A673 (cell line): ENCODE data around the gene DIPK1B.
"Not testable (repeated sequence)": the region's sequence is repeated elsewhere in the genome, so short reads cannot be mapped to it uniquely, and the experiment has no call there.

Experiments used
- CTCF ChIP-seq: fragments of 300-800, 200-600 bp; sonication (generic); conservative IDR thresholded peaks from 2 replicates; pipeline ENCODE4 v1.5.1; 2017; ENCODE audit warnings: low read depth, mild to moderate bottlenecking, antibody characterized with exemption, low read length, moderate library complexity, mixed read lengths
- EZH2 ChIP-seq: fragments of 200-600 bp; sonication (generic); IDR thresholded peaks from 2 replicates; pipeline ENCODE4 v1.6.1; 2017; ENCODE audit warnings: borderline replicate concordance, low read depth, mild to moderate bottlenecking, mixed read lengths, antibody characterized with exemption, low read length; ENCODE audit not compliant: poor library complexity, severe bottlenecking

- TF ChIP-seq EZH2, CTCF: not testable (repeated sequence)
These were observed 7.6 kb upstream of the DIPK1B start for GRCh38 chr9:136704741-136705140.
